GM23248 (cell line): ENCODE measurements around the gene ORMDL3.

Experiments used
- EZH2 ChIP-seq: fragments of 200-600 bp; sonication (generic); IDR thresholded peaks from 2 replicates; pipeline ENCODE4 v1.6.1; 2018; ENCODE audit warnings: antibody characterized with exemption, mild to moderate bottlenecking; ENCODE audit not compliant: insufficient read depth, poor library complexity, severe bottlenecking
- EZH2phosphoT487 ChIP-seq: fragments of 200-600 bp; sonication (generic); IDR thresholded peaks from 2 replicates; pipeline ENCODE4 v1.6.1; 2018; ENCODE audit warnings: antibody characterized with exemption, moderate library complexity, mild to moderate bottlenecking, low read depth; ENCODE audit not compliant: insufficient read depth

DNA sequence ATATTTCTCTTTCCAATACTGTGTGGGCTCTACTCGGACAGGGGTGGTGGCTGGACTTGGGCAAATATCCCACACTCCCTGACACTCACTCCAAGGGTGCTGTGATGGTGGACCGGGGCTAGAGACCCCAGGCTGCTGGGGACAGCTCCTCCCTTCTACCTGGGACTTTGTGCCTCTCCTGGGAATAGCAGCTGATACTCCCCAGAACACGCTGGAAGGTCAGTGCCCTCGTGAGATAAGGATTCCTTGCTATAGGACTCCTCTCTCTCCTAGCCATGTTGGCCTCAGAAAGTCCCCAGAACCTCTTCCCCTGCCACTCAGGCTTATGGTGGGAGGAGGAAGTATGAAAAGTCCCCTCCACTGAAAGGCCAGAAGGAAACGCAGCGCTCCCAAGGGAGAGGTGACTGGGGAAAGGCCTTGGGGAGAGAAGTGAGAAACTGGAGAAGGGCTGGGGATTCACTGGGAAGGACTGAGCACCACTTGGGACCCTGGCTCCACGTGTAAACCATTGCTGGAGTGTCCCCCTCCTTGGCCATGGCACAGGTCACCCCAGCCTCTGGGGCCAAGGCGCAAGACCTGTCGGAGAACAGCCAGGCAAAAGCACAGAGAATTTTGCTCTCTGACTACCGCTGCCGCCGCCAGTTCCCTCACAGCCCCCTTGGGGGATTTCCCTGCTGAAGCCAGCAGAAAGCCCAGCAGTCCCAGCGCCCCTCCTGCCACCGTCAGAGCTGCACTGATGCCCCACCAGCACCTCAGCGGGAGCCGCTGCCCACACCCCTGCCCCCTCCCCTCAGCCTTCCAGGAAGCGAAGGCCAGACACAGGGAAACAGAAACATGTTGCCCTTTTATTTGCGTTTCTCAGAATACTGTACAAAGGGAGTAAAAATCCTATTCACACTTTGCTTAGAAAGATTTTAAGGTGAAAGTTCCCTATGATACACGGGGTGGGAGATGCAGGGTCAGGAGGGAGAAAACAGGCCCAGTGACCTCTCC, 6.9 kb downstream of the ORMDL3 start:
- TF ChIP-seq EZH2phosphoT487 (no peak), EZH2 (no peak)
